AG04450 (cell line): Measurements from ENCODE around the gene GPR26. TPM values are rescaled to one million over a fixed set of nuclear protein-coding genes. Genes with fewer than 3 reads are reported as not detected.

ENCODE experiments used
- CTCF ChIA-PET: fragments of 300-600, 350-600 bp; formaldehyde crosslinking; extraction: SDS; loops from one replicate; lab custom pipeline; 2022; ENCODE audit warnings: antibody characterized with exemption, inconsistent platforms; lab: Charles Lee
- POLR2A ChIA-PET: fragments of 350-600 bp; formaldehyde crosslinking; extraction: SDS; loops from one replicate; lab custom pipeline; 2021; ENCODE audit warnings: antibody characterized with exemption, inconsistent platforms; lab: Yijun Ruan, JAX
- DNase-seq: peaks from one replicate; pipeline ENCODE4 v3.0.0-alpha.2; 2011; ENCODE audit warnings: low read depth, low spot score
- H3K27ac ChIP-seq: one replicate; pipeline ENCODE4 v1.5.1; 2012; ENCODE audit warnings: low read depth, low read length, control low read depth
- H3K27me3 ChIP-seq: one replicate; pipeline ENCODE4 v1.6.0; 2012; ENCODE audit warnings: low read length; ENCODE audit not compliant: control insufficient read depth, insufficient read depth
- H3K4me3 ChIP-seq: 2 replicates; pipeline ENCODE4 v1.5.1; 2011; ENCODE audit warnings: mild to moderate bottlenecking, low read depth, low read length, control low read depth
- H3K9me3 ChIP-seq: 2 replicates; pipeline ENCODE4 v1.5.1; 2012; ENCODE audit warnings: low read length; ENCODE audit not compliant: control insufficient read depth, insufficient read depth
- CTCF ChIP-seq: IDR thresholded peaks from 2 replicates; pipeline ENCODE4 v1.5.1; 2011; ENCODE audit warnings: low read depth, low read length, control low read depth, inconsistent platforms
- polyA plus RNA-seq: library from polyadenylated mRNA; depleted of rRNA; stranded (reverse); fragments of >200 nt; gene quantifications from 2 replicates; pipeline ENCODE4 v1.2.3, GENCODE V29; 2011

Gene GPR26
- polyA plus RNA-seq, 1 experiment: not detected

- TF ChIP-seq CTCF: no peak
- POLR2A ChIA-PET: no interaction called here
- Histone ChIP-seq H3K27ac (no peak overlapping the region), H3K4me3 (no peak overlapping the region), H3K9me3 (peaks cover 73% of the 10 kb centered on the region), H3K27me3 (no peaks in the 10 kb centered on the region)
- CTCF ChIA-PET: no interaction called here
- no peak for DNase-seq
Measured at GRCh38 chr10:123687758-123688157, 21.6 kb downstream of the GPR26 start.

- Histone ChIP-seq H3K27ac (no peak overlapping the region), H3K4me3 (no peak overlapping the region), H3K9me3 (peaks cover 64% of the 10 kb centered on the region), H3K27me3 (no peaks in the 10 kb centered on the region)
- CTCF ChIA-PET: no interaction called here
- no peak for TF ChIP-seq CTCF
- DNase-seq: no peak
- POLR2A ChIA-PET: no interaction called here
Measured at GRCh38 chr10:123689880-123690279, 23.7 kb downstream of the GPR26 start.

GRCh38 chr10:123703195-123703790, 37.1 kb downstream of the GPR26 start:
- ChIA-PET CTCF (no interaction called here), POLR2A (no interaction called here)
- no peaks in the 10 kb centered on the region for H3K27me3 ChIP-seq
- no peak overlapping the region for H3K27ac ChIP-seq
- DNase-seq: no peak
- H3K9me3 ChIP-seq: peaks cover 61% of the 10 kb centered on the region
- H3K4me3 ChIP-seq: no peak overlapping the region
- no peak for TF ChIP-seq CTCF

GRCh38 chr10:123704076-123704475, 37.9 kb downstream of the GPR26 start:
- ChIA-PET POLR2A (no interaction called here), CTCF (no interaction called here)
- TF ChIP-seq CTCF: no peak
- Histone ChIP-seq H3K27ac (no peak overlapping the region), H3K9me3 (peaks cover 59% of the 10 kb centered on the region), H3K27me3 (no peaks in the 10 kb centered on the region), H3K4me3 (no peak overlapping the region)
- DNase-seq: no peak

- no peak for DNase-seq
- H3K4me3 ChIP-seq: no peak overlapping the region
- no peaks in the 10 kb centered on the region for H3K27me3 ChIP-seq
- H3K9me3 ChIP-seq: peaks cover 56% of the 10 kb centered on the region
- no peak overlapping the region for H3K27ac ChIP-seq
- no peak for TF ChIP-seq CTCF
- CTCF ChIA-PET: no interaction called here
- POLR2A ChIA-PET: no interaction called here
Measured at GRCh38 chr10:123704812-123705211, 38.7 kb downstream of the GPR26 start.
